Activated CD8-positive, alpha-beta memory T cell treated with anti-CD3 and anti-CD28 coated beads, Interleukin-2, amount 50 U/mL, for 24 hours (primary cell): ENCODE measurements around the gene CRYBB2.
"Not testable (repeated sequence)": the region's sequence is repeated elsewhere in the genome, so short reads cannot be mapped to it uniquely, and the experiment has no call there.

Experiments
- DNase-seq: peaks from one replicate; pipeline ENCODE4 v3.0.0-alpha.2; 2020; ENCODE audit errors: extremely low read depth

The CRYBB2 gene

GRCh38 chr22:25199731-25200520 lies 19.5 kb upstream of the CRYBB2 start, which contains the start of gene CRYBB3:
CRYBB3 (plus strand) TSS chr22:25199858; CDS start chr22:25201397, 1,539 bp downstream.
- DNase-seq: no peak

- DNase-seq: no peak
These were observed 18.5 kb upstream of the CRYBB2 start for GRCh38 chr22:25200967-25201366.

- DNase-seq: no peak
These were observed 17.7 kb upstream of the CRYBB2 start for GRCh38 chr22:25201557-25202273.

GRCh38 chr22:25202290-25202921 lies 17.0 kb upstream of the CRYBB2 start:
- DNase-seq: peak; percentile 5

- DNase-seq: no peak
These were observed 16.4 kb upstream of the CRYBB2 start for GRCh38 chr22:25203082-25203481.

GRCh38 chr22:25204547-25204946 lies 14.9 kb upstream of the CRYBB2 start:
- not testable (repeated sequence) for DNase-seq

GRCh38 chr22:25205847-25206246 lies 13.6 kb upstream of the CRYBB2 start:
- DNase-seq: no peak

GRCh38 chr22:25206998-25207397 lies 12.4 kb upstream of the CRYBB2 start:
- DNase-seq: no peak

GRCh38 chr22:25207553-25208157 lies 11.8 kb upstream of the CRYBB2 start:
- no peak for DNase-seq

- DNase-seq: no peak
These were observed 11.1 kb upstream of the CRYBB2 start for GRCh38 chr22:25208328-25208727.

GRCh38 chr22:25208743-25209505 lies 10.5 kb upstream of the CRYBB2 start:
- DNase-seq: no peak

GRCh38 chr22:25210793-25211192 lies 8.6 kb upstream of the CRYBB2 start:
- DNase-seq: no peak

- no peak for DNase-seq
These were observed 7.1 kb upstream of the CRYBB2 start for GRCh38 chr22:25212337-25212736.

- no peak for DNase-seq
These were observed 6.2 kb upstream of the CRYBB2 start for GRCh38 chr22:25213221-25213620.

- no peak for DNase-seq
These were observed 3.2 kb upstream of the CRYBB2 start for GRCh38 chr22:25216230-25216629.

- no peak for DNase-seq
These were observed 556 bp downstream of the CRYBB2 start for GRCh38 chr22:25219948-25220442.

- no peak for DNase-seq
These were observed 2.4 kb downstream of the CRYBB2 start for GRCh38 chr22:25221790-25222189.

GRCh38 chr22:25223269-25223850 lies 3.9 kb downstream of the CRYBB2 start:
- DNase-seq: no peak

GRCh38 chr22:25228822-25229221 lies 9.4 kb downstream of the CRYBB2 start:
- no peak for DNase-seq

GRCh38 chr22:25230760-25231159 lies 11.3 kb downstream of the CRYBB2 start:
- DNase-seq: not testable (repeated sequence)

- DNase-seq: no peak
These were observed 12.9 kb downstream of the CRYBB2 start for GRCh38 chr22:25232301-25232700.
